Karpas-422 (cell line): ENCODE data around the gene TMEM125. TPM values are rescaled to one million over a fixed set of nuclear protein-coding genes. Genes with fewer than 3 reads are reported as not detected.
A peak's percentile ranks its signal among the peaks of the same experiment; 100 is the strongest.

Experiments
- DNase-seq: peaks from one replicate; pipeline ENCODE4 v3.0.0-alpha.2; 2015
- H2AFZ ChIP-seq: fragments of 200-600 bp; sonication (generic); 2 replicates; pipeline ENCODE4 v1.6.1; 2014; ENCODE audit warnings: antibody characterized with exemption, low read length, mixed read lengths
- H3K27ac ChIP-seq: fragments of 200-600 bp; sonication (generic); 2 replicates; pipeline ENCODE4 v1.5.1; 2014; ENCODE audit warnings: mild to moderate bottlenecking, low read length, moderate library complexity
- H3K27me3 ChIP-seq: fragments of 200-600 bp; sonication (generic); 2 replicates; pipeline ENCODE4 v1.6.1; 2014; ENCODE audit warnings: low read length, mixed read lengths
- H3K36me3 ChIP-seq: fragments of 200-600 bp; sonication (generic); 2 replicates; pipeline ENCODE4 v1.6.1; 2014; ENCODE audit warnings: low read length, mixed read lengths; ENCODE audit not compliant: insufficient read depth
- H3K4me1 ChIP-seq: fragments of 200-600 bp; sonication (generic); 2 replicates; pipeline ENCODE4 v1.6.1; 2014; ENCODE audit warnings: mild to moderate bottlenecking, low read length, mixed read lengths
- H3K4me2 ChIP-seq: fragments of 200-600 bp; sonication (generic); 2 replicates; pipeline ENCODE4 v1.6.1; 2014; ENCODE audit warnings: low read length, low read depth, mild to moderate bottlenecking; ENCODE audit not compliant: poor library complexity, severe bottlenecking
- H3K4me3 ChIP-seq: fragments of 200-600 bp; sonication (generic); 2 replicates; pipeline ENCODE4 v1.5.1; 2014; ENCODE audit warnings: mild to moderate bottlenecking, antibody characterized with exemption, low read length, mixed read lengths
- H3K79me2 ChIP-seq: fragments of 200-600 bp; sonication (generic); 2 replicates; pipeline ENCODE4 v1.6.1; 2014; ENCODE audit warnings: mild to moderate bottlenecking, low read length, mixed read lengths
- H3K9ac ChIP-seq: fragments of 200-600 bp; sonication (generic); 2 replicates; pipeline ENCODE4 v1.6.0; 2014; ENCODE audit warnings: low read length
- H3K9me2 ChIP-seq: fragments of 200-600 bp; sonication (generic), shearing (Covaris generic); replicated peaks from 2 replicates; pipeline ENCODE4 v1.6.0; 2014; ENCODE audit warnings: mild to moderate bottlenecking, low read length, moderate library complexity; ENCODE audit not compliant: insufficient read depth
- H3K9me3 ChIP-seq: fragments of 300-700, 200-600 bp; sonication (generic); 2 replicates; pipeline ENCODE4 v1.6.1; 2014; ENCODE audit warnings: low read length, mixed read lengths
- H4K20me1 ChIP-seq: fragments of 200-600 bp; sonication (generic); 2 replicates; pipeline ENCODE4 v1.6.1; 2014; ENCODE audit warnings: mild to moderate bottlenecking, antibody characterized with exemption, low read length, low read depth; ENCODE audit not compliant: insufficient read depth
- total RNA-seq: library from RNA; depleted of rRNA; stranded (reverse); fragments of >200 nt; shearing (Covaris generic); gene quantifications from 2 replicates; pipeline ENCODE4 v1.2.3, GENCODE V29; 2014; ENCODE audit warnings: low replicate concordance

TMEM125 gene
- total RNA-seq, 1 experiment from 2014 or later = not detected

DNA sequence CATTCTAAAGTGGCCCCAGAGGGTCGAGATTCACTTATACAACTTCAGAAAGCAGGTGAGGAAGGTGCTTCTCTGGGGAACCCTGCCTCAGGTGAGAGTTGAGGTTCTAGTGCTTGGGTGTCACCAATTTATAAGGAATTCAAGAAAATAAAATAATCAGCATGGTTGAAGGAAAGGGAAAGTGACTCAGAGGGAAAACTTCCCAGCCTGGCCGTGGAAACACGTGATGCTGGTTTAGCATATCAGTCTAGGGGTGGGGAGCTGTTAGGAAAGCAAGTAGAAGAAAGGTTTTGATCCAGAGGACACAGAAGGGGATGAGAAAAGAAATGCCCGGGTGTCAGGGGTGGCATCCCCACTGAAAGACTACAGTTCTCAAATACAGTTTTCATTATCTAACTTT lies 37.7 kb upstream of the TMEM125 start:
- Histone ChIP-seq H4K20me1 (no peaks in the 10 kb centered on the region), H3K9me3 (no peaks in the 10 kb centered on the region), H3K27me3 (no peaks in the 10 kb centered on the region), H3K4me1 (no peaks in the 10 kb centered on the region), H3K9ac (no peak overlapping the region), H3K27ac (no peak overlapping the region), H2AFZ (no peak overlapping the region), H3K4me2 (no peak overlapping the region), H3K4me3 (no peak overlapping the region), H3K36me3 (no peaks in the 10 kb centered on the region), H3K79me2 (no peaks in the 10 kb centered on the region), H3K9me2 (no peaks in the 10 kb centered on the region)
- no peak for DNase-seq

DNA sequence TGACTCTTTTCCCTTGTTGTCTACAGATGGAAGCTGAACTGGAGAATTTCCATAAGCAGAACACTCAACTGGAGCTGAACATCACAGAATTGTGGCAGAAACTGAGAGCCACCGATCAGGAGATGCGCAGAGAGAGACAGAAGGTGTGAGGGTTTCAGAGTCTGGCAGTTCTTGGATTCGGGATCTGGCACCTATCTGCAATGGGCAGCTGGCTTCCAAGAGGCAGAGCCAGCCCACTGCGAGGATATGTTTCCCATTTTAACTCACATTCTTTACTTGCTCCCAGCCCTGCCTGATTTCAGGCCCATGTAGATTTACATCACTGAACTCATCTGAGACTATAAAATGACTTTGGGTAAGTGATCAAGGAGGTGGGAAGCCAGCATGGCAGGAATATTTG lies 37.3 kb upstream of the TMEM125 start:
- no peaks in the 10 kb centered on the region for H3K4me1 ChIP-seq
- no peak overlapping the region for H2AFZ ChIP-seq
- H3K27me3 ChIP-seq = no peaks in the 10 kb centered on the region
- H3K36me3 ChIP-seq = no peaks in the 10 kb centered on the region
- no peak for DNase-seq
- no peaks in the 10 kb centered on the region for H3K9me3 ChIP-seq
- no peaks in the 10 kb centered on the region for H3K79me2 ChIP-seq
- no peak overlapping the region for H3K27ac ChIP-seq
- H3K4me2 ChIP-seq = no peak overlapping the region
- H4K20me1 ChIP-seq = no peaks in the 10 kb centered on the region
- no peak overlapping the region for H3K4me3 ChIP-seq
- H3K9me2 ChIP-seq = no peaks in the 10 kb centered on the region
- no peak overlapping the region for H3K9ac ChIP-seq

DNA sequence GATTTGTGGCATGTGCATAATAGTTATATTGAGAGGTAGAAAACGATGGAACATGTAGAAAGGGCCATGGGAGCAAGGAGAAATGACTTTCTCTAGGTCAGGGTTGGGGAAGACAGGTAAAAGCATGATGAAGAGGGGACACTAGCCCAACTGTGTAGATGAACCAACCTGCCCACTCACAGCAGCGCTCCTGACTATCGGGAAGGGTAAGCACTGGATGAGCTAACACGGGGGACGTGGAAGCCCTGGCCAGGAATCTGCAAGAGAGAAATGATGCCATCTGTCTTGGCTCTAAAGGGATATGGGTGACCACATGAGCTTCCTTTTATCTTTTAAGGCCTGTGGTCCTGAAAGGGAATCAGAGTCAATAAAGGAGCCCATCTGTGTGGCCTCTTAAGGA lies 36.2 kb upstream of the TMEM125 start:
- H3K4me2 ChIP-seq = no peak overlapping the region
- no peaks in the 10 kb centered on the region for H3K36me3 ChIP-seq
- no peak overlapping the region for H2AFZ ChIP-seq
- peaks cover 5% of the 10 kb centered on the region for H3K4me1 ChIP-seq
- H3K9me2 ChIP-seq = no peaks in the 10 kb centered on the region
- no peak overlapping the region for H3K9ac ChIP-seq
- no peaks in the 10 kb centered on the region for H4K20me1 ChIP-seq
- no peak for DNase-seq
- H3K9me3 ChIP-seq = no peaks in the 10 kb centered on the region
- no peak overlapping the region for H3K27ac ChIP-seq
- H3K27me3 ChIP-seq = no peaks in the 10 kb centered on the region
- H3K4me3 ChIP-seq = no peak overlapping the region
- no peaks in the 10 kb centered on the region for H3K79me2 ChIP-seq

DNA sequence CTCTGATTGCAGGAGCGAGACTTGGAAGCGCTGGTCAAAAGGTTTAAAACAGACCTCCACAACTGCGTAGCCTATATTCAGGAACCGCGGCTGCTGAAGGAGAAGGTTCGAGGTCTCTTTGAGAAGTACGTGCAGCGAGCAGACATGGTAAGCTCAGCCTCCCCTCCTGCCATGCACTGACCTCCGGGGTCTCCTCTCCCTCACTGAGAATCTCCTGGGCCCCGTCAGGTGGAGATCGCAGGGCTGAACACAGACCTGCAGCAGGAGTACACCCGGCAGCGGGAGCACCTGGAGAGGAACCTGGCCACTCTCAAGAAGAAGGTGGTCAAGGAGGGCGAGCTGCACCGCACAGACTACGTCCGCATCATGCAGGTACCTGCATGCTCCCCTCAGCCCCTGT lies 35.5 kb upstream of the TMEM125 start:
- Histone ChIP-seq H3K9ac (no peak overlapping the region), H3K79me2 (no peaks in the 10 kb centered on the region), H3K27ac (no peak overlapping the region), H3K4me3 (no peak overlapping the region), H3K9me3 (no peaks in the 10 kb centered on the region), H3K27me3 (no peaks in the 10 kb centered on the region), H3K36me3 (no peaks in the 10 kb centered on the region), H2AFZ (no peak overlapping the region), H3K4me2 (no peak overlapping the region), H4K20me1 (no peaks in the 10 kb centered on the region), H3K4me1 (peaks cover 11% of the 10 kb centered on the region), H3K9me2 (no peaks in the 10 kb centered on the region)
- no peak for DNase-seq

DNA sequence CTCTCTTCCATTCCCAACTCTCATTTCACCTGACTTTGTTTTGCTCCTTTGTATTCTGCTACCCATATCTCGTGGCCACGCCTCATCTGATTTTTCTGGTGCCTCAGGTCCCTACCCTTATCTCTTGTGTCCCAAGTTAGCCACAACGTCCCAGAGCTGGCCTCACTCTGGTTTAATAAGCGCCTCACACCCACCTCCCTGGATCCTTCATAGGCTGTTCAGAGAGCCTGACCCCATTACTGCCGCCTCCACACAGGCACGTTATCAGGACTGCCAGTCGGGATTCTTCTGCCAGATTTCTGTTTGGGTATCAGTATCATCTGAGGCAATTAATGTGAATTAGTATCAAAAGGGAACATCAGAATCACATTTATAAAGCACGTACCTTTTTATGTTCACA lies 34.7 kb upstream of the TMEM125 start:
- H3K79me2 ChIP-seq = no peaks in the 10 kb centered on the region
- H3K36me3 ChIP-seq = no peaks in the 10 kb centered on the region
- H3K9ac ChIP-seq = no peak overlapping the region
- H2AFZ ChIP-seq = no peak overlapping the region
- H3K9me3 ChIP-seq = no peaks in the 10 kb centered on the region
- no peak for DNase-seq
- H3K4me3 ChIP-seq = no peak overlapping the region
- peaks cover 19% of the 10 kb centered on the region for H3K4me1 ChIP-seq
- no peaks in the 10 kb centered on the region for H3K27me3 ChIP-seq
- no peak overlapping the region for H3K4me2 ChIP-seq
- H4K20me1 ChIP-seq = no peaks in the 10 kb centered on the region
- H3K27ac ChIP-seq = no peak overlapping the region
- H3K9me2 ChIP-seq = no peaks in the 10 kb centered on the region

DNA sequence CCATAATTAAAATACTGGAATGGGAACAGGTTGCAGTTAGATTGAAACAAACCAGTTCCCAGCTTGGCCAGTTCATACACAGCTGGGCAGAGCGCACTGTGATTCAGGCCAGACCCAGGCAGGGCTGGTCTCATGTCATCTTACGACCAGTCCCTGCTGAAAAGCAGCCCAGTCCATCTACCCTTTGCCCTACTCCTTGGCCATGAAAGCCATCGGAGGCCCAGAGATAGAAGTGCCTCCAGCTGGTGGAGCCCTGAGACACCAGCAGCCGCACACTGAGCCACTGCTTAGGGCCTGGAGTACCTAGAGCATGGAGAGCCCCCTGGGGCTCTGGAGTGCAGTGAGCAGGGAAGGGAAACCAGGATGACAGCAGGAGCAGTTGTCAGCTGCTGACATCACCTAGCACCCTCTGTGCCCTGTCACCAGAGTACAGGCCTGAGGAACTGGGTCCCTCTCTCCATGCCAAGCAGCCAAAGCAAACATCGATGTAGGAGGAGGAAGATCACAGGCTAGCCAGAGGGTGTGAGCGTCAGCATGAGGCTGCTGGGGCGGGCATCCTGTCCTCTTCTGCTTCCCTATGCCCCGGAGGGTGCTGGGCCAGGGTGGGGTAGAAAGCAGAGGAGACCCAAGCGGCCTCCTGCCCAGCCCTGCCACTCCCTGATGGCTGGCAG lies 34.2 kb upstream of the TMEM125 start:
- no peak overlapping the region for H3K4me2 ChIP-seq
- no peaks in the 10 kb centered on the region for H3K36me3 ChIP-seq
- H3K27ac ChIP-seq = no peak overlapping the region
- no peak overlapping the region for H3K4me3 ChIP-seq
- H3K9me3 ChIP-seq = no peaks in the 10 kb centered on the region
- H3K79me2 ChIP-seq = no peaks in the 10 kb centered on the region
- H4K20me1 ChIP-seq = no peaks in the 10 kb centered on the region
- H3K9ac ChIP-seq = no peak overlapping the region
- no peak for DNase-seq
- H3K27me3 ChIP-seq = no peaks in the 10 kb centered on the region
- no peaks in the 10 kb centered on the region for H3K9me2 ChIP-seq
- H3K4me1 ChIP-seq = peaks cover 23% of the 10 kb centered on the region
- no peak overlapping the region for H2AFZ ChIP-seq

DNA sequence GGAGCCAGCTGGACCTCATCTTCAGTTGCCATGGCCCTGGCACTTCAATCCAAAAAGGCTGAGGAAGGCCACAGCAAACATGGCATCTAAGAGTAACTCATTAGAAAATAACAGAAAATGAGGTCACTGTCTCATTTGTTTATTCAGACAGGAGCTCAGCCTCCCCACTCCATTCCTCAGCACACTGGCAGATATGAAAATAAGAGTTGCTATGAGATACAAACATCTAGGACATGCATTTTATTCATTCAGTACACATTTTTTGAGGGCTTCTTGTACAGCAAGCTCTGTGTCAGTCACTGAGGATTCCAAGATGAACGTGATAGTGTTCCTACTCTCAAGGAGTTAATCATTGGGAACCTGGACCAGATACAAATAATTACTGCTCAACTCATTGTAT lies 32.7 kb upstream of the TMEM125 start:
- no peaks in the 10 kb centered on the region for H4K20me1 ChIP-seq

DNA sequence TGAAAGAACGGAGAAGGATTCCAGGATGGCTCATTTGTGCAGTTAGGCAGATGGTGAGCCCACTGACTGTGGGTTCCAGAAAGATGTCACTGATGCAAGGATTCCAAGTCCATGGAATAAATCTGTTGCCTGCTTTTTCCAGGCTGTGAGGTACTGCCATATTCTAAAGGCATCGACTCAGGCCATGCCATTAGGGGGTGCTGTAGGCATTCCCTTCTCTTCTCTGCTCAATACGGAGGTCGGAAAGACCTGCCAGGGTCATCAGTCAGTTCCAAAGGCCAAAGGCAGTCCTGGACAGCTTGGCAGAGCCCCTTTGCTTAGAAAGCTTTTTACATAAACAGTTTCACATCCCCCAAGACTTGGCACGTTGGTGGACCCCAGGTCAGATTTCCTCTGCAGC lies 31.7 kb upstream of the TMEM125 start:
- no peak overlapping the region for H3K4me3 ChIP-seq
- H3K9ac ChIP-seq = no peak overlapping the region
- no peaks in the 10 kb centered on the region for H3K27me3 ChIP-seq
- peak overlapping the region; percentile 65 for H3K4me2 ChIP-seq
- peak; percentile 84 for DNase-seq
- H3K4me1 ChIP-seq = peaks cover 23% of the 10 kb centered on the region
- no peaks in the 10 kb centered on the region for H3K9me2 ChIP-seq
- no peaks in the 10 kb centered on the region for H3K79me2 ChIP-seq
- H3K27ac ChIP-seq = no peak overlapping the region
- H4K20me1 ChIP-seq = no peaks in the 10 kb centered on the region
- no peaks in the 10 kb centered on the region for H3K9me3 ChIP-seq
- H2AFZ ChIP-seq = no peak overlapping the region
- H3K36me3 ChIP-seq = no peaks in the 10 kb centered on the region

More for the DNA sequence above, 32.7 kb upstream of the TMEM125 start:
- Histone ChIP-seq H3K9ac (no peak overlapping the region), H3K4me3 (no peak overlapping the region), H3K9me2 (no peaks in the 10 kb centered on the region), H3K4me2 (no peak overlapping the region), H3K36me3 (no peaks in the 10 kb centered on the region), H3K79me2 (no peaks in the 10 kb centered on the region), H2AFZ (no peak overlapping the region), H3K4me1 (peaks cover 23% of the 10 kb centered on the region), H3K27me3 (no peaks in the 10 kb centered on the region), H3K27ac (no peak overlapping the region), H3K9me3 (no peaks in the 10 kb centered on the region)
- no peak for DNase-seq
